ENCODE results near the gene HOXD13.

The HOXD13 gene

DNA sequence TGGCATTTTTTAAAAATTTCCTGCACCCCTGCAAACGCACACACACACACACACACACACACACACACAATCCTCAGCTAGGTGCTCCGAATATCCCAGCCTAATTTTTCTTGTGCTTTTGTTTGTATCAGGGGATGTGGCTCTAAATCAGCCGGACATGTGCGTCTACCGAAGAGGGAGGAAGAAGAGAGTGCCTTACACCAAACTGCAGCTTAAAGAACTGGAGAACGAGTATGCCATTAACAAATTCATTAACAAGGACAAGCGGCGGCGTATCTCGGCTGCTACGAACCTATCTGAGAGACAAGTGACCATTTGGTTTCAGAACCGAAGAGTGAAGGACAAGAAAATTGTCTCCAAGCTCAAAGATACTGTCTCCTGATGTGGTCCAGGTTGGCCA, 1.8 kb downstream of the HOXD13 start:
- DNase-seq (ENCODE audit: low read depth): no peak

DNA sequence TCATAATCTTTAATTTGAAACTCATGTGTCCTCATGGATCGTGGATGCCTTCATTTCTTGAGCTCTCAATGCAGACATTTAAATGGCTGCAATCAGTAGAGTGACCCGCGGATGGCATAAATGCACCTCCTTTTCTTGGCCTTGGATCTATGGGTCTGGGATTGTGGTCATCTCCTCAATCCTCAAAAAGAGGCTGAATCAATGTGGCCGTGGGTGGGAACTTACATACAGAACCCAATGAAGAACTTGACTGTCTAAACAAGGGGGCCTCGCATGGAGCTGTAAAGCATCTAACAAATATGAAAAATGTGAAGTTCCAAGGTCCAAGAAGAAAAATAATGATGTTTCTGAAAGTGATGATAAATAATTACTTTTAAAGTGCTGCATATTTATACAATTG, 2.9 kb downstream of the HOXD13 start:
- no peak for DNase-seq (ENCODE audit: low read depth)

DNA sequence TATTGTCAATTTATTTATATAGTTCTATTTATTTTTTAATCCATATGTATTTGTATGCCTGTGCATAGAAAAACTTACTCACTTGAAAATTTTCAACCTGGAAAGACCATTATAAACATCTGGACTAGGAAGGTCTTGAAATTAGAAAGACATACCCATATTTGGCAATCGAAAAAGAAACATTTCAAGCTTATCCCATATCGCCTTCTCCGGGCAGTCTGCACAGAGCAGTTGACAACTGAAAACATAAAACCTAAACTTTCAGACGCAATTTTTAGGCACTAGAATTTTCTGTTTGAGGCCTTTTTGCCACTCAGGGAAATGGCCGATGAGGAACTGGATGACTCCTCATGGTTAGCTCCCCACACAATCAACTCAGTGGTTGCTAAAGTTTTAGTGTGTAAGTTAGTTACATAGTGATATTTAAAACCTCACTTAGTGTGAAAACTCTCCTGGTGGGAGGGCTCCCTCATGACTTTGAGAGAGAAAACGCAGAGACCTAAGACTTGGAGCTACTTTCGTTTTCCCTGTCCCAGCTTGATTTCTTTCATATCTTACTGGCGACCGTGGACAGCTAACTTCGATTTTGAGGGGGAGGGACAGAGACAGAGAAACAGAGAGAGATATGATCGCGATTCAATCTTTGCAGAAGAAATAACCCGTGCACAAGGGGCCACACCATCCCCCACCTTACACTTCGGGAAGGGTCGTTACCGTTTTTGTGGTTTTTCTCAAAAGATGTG, 3.9 kb downstream of the HOXD13 start:
- no peak for DNase-seq (ENCODE audit: low read depth)

DNA sequence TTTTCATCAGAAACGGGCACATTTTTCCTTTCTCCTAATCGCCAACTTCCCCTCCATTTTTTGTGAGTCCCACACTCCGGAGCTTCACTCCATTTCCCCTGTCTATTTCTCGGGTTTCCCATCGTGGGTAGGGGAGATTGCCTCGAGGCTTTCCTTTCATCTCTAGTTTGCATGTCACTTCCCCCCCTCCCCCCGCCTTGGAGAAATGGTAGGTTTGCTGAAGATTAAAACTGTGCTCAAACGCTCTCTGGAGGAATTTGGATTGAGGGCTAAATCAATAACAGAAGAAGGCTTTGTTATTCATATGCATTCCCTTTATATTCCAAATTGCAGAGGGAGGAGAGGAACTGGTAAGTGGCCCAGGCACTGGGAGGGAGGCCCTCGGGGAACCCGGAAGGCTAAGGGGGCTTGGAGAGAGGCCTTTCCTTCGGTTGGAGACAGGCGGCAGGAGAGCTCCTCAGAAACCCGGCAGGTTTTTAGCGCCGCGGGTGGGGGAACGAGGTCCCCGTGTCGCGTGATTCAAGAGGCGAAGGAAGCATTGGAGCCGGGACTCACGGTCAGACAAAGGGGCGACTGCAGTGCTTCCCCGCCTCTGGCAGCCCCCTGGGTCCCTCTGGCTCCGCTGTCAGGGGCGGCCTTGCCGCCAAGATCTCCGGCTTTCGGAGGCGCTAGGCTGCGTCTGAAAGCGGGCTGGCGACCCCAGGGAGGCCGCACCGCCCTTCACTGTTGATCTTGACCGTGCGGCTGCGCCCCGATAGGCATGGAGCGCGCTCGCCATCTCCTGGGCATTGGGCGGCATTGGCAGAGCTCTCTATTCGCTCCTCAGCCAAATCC, 4.7 kb downstream of the HOXD13 start:
- DNase-seq (ENCODE audit: low read depth): peak; percentile 18

DNA sequence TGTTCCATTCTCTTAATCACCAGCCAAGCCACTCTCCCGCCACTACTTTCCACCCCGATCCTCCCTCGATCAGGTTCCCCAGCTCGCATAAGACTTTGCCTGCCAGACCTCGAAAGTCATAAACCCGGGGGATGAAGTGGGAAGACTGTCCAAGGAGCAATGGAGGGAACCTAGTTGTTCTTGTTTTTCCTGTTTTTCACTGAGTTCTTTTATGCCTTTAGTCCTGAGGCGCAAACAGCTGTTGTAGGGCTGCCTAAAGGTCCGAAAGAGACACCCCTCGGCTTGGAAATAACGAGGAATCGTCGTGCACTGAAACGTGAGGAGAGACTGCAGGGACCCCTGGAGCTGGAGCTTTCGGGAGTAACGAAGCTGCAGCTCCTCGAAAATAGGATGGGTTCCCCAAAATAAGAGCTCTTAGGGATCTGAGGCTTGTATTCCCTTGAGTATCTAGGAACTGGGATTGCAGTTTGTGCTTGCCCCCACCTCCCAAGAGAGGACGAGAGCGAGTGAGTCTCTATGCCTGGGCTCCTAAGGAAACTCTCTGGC, 5.4 kb downstream of the HOXD13 start:
- DNase-seq (ENCODE audit: low read depth): no peak

DNA sequence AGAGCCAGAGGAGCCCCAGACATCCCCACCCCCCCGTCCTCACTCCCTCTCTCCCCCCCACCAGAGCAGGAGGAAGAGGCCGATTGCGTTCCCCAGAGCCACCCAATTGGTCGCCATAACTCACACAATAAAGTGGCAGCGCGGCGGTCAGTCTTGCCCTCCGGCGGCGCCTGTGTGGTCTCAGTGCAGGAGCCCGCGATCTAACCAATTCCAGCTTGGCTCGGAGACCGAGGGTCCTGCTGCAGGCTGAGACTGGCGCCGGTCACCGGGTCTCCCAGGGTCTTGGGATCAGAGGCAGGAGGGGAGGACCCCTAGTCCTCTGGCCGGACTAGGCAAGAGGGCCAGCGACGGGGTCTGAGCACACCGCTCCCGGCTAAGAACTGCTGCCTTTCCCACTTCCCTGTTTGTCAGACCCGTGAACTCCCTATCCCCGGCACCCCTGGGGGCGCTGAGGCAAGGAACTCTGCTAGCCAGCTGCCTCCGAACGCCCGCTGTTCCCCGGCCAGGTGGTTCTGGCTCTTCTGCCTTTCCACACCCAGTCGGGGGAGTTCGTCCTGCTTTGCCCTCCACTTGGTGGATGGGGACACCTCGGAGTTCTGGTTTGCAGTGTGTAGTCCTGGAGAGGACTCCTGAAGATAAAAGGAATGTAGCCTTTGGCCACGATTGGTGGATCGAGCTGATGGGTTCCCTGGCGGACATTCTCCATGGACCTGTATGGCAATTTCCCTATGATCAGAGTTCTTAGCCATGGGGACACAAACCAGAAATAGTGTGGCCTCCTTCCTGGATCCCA, 6.0 kb downstream of the HOXD13 start:
- DNase-seq (ENCODE audit: low read depth): no peak

DNA sequence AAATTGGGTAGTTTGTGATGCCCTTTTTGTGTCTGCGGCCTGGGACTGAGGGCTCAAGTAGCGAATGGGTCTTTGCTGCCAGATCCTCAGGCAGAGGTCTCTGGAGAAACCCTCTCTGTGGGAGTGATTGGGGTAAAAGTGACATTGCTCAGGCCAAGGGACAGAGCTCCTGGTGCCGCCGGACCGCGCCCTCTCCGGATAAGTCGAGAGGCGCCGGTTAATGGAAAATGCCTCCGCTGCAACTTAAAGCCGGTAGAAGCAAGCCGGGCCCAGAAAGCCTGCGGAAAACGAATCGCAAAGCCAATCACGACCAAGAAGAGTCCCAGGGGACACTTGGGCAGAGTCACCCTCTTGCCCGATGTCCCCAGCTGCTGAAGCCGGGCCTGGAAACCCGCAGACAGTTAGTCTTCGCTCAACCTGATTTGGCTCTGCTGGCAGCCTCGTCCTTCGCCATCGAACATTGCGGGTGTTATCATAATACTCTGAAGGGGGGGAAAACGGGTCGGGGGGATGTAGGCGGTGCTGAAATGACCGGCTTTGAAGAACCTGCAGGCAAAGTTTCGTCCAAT, 6.7 kb downstream of the HOXD13 start:
- no peak for DNase-seq (ENCODE audit: low read depth)

DNA sequence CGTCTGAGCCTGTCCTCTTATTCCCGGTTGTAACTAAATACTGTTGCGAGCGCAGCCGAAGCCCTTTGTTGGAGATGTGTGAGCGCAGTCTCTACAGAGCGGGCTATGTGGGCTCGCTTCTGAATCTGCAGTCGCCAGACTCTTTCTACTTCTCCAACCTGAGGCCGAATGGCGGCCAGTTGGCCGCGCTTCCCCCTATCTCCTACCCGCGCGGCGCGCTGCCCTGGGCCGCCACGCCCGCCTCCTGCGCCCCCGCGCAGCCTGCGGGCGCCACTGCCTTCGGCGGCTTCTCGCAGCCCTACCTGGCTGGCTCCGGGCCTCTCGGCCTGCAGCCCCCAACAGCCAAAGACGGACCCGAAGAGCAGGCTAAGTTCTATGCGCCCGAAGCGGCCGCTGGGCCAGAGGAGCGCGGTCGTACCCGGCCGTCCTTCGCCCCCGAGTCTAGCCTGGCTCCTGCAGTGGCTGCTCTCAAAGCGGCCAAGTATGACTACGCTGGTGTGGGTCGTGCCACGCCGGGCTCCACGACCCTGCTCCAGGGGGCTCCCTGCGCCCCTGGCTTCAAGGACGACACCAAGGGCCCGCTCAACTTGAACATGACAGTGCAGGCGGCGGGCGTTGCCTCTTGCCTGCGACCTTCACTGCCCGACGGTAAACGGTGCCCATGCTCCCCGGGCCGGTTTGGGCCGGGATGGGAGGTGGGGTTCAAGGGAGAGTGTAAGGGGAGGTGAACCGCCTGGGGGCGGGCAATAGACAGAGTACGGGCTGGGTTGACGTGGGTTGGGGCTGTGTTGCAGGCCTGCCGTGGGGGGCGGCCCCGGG, 7.4 kb downstream of the HOXD13 start, which contains the start of gene HOXD12:
Gene HOXD12, plus strand, starts transcription at position 68 of the 819 bp plus-strand sequence. Its CDS starts 7 bp downstream, at position 75.
- DNase-seq (ENCODE audit: low read depth): no peak

DNA sequence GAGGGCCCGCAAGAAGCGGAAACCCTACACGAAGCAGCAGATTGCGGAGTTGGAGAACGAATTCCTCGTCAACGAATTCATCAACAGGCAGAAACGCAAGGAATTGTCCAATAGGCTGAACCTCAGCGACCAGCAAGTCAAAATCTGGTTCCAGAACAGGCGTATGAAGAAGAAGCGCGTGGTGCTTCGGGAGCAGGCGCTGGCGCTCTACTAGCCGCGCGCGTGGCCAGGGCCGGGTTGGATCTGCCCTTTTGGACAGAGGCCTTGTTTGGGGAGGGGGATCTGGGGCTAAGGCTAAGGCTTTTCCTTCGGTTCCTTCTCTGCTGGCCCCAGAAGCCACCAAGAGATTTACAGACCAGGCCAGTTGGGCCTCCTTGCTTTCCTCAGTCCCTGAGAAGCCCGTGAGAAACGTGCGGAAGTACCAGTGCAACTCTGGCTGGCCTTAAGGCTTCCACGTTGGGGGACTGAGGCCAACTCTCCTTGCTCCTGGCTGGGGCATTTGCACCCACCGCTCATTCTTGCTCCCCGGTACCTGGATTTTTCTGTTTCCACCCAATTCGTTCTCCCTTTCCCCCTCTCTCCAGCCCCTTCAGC, 8.1 kb downstream of the HOXD13 start:
- DNase-seq (ENCODE audit: low read depth): no peak

DNA sequence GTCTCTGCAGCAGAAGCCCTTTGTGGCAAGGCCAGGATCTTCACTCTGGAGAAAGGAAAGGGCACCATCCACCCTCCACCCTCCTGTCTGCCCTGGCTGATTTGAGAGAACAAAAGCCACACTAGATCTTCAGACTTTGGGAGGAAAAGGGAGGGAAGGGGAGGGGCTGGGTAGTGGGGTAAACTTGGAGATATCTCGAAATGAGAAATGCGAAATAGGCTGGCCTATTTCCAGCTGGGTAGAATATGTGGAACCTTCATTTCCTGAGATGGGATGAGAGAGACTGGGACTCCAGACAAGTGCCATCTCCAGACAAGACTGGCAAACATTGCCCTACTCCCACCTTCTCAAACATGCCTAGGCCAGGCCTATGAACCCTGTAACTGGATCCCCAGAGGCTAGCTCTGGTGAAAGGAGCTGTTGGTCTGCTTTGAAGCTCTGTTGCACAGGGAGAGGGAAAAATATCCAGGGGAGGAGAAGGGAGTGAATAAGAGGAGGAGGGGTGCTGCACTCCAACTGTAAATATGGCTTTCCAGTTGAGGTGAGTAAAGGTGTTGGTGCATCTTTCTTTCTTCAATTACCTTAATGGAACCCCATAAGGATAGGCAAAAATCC, 8.8 kb downstream of the HOXD13 start:
- no peak for DNase-seq (ENCODE audit: low read depth)

DNA sequence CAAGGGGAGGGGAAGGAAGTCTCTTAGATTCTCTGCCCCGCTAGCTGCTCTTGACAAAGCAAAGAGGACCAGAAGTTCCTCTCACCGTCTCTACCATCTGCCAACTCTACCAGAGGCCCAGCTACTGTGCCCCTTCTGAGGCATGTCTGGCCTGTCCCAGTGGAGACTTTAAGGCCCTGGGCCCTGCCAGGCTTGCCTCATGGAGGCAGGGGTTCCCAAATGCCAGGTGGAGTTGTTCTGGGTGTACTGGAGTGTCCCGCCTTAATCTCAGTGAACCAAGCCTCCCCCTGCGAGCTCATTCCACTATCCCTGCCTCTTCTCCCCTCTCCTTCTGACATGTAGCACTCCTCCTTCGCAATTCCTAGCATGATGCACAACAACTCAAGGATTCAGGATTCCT, 9.3 kb downstream of the HOXD13 start:
- DNase-seq (ENCODE audit: low read depth): no peak

DNA sequence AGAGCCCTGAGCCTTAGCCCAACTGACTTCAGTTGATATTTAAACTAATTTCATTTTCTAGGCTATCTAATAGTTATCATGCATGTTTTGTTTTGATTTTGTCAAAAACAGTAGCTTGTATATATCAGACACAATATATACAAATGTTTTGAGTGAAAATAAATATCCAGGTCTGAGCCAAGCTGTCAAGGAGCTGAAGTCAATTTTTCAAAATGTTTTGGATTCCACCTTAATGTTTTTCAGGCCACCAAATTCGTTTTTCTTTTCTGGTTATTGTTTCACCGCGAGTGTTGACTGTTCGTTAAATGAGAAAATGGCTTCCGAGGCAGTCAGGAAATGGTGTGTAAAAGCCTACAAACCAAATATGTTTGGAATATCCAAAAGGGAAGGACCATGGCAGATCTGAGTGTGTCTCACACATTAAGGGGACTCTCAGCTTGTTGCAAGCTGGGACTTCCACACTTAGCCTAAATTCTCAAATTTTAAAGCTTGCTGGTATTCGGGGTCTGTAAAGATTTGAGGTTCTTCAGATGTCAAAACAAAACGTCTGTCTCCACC, 9.9 kb downstream of the HOXD13 start:
- no peak for DNase-seq (ENCODE audit: low read depth)

DNA sequence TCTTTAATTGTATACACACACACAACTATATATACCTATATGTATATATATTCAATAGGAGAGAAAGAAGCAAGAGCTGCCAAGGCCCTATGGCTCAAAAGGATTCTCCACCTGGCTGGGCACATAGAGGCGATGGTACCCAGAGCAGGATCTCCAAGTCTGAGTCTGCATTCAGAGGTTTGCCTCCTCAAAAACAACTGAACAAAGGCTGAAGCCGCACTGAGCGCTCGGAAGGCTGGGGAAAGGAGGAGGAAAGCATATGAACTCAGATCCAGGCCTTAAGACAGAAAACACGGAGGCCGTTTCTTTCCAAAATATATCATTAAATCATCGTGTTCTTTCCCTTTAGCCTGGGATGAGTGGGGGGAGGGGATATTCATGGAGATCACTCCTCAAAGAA, 10.7 kb downstream of the HOXD13 start:
- no peak for DNase-seq (ENCODE audit: low read depth)

DNA sequence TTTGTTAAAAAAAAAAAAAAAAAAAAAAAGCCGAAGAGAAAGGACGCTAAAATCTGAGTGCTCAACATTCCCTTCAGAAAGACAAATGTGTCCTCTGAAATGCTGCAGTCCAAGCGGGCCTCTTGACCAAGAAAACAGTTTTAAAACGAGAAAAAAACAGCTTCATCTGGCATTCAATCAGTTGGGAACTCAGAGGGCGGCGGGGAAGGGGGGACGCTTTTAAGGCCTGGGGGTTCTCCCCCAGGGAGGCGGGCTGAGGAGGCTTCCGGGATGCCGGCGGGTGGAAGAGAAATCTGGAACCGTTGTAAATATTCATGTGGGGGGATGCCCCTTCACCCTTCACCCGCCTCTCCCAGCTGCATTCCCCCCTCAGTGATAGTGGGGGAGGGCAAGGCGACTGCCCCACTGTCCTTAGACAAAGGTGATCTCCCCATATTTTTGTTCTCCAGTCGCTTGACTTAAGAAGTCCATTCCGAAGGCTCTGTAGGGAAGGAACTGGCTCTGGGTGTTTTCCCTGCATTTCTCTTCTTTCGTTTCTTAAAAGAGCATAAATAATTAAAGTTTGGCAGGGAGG, 11.3 kb downstream of the HOXD13 start:
- no peak for DNase-seq (ENCODE audit: low read depth)

DNA sequence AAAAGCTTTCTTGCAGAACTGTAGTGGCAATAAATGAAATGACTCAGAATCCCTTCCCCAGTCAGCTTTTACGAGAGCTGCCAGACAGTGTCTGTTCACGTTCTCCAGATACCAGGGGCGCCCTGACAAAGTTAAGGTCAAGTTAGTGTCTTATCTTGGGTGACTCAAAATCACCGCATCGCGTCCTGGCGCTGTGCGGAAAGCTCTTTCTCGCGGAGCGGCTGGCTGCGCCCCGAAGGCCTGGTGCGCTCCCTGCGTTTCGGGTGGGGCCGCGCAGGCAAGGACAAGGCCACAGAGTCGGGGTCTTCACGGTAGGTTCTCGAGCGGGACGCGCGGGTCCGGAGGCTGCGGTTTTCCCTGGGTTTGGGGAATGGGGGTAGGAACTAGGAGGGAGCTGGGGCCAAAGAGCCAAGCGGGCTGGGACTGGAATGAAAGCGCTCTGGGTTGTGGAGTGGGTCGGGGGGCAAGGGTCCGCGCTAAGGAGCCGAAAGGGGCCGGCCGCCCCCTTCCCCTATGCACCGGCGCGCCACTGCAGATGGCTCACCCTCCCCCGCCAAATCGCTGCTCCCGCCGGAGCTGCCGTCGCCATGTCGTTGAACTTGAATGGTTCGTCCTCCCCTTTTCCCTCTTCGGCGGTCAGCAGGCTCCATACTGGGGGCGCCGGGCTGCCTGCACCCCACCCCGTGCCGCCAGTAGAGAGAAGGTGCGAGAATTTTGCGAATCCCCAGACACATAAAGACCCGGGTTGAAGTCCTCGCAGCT, 12.0 kb downstream of the HOXD13 start:
- DNase-seq (ENCODE audit: low read depth): no peak

DNA sequence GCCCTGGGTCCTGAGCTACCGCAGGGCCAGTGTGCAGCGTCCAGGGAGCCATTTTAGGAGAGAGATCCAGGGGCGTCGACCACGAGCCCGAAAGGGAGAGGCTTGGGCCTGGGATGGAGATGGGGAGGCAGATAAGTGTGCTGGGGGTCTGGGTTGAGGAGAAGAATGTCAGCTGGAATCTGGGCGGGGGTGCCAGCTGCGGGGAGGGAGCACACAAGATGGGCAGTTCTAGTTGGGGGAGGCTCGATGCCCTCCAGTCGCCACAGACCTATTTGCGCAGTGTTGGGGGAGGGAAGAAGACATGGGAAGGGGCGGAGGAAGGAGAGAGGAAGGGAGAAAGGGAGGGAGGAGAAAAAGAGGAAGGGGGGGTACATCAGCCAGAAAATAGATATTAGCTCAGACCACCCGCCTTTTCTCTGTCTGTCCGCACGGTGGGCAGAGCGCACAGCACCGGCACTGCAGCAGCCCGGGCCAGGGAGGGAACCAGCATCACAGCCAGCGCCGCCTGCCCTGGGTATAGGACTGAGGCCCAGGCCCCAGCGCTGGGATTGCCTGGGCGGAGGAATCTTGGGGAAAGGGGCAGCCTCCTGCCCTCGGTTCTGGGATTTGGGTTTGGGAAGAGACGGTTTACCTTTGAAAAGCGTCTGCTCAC, 12.7 kb downstream of the HOXD13 start:
- DNase-seq (ENCODE audit: low read depth): no peak

DNA sequence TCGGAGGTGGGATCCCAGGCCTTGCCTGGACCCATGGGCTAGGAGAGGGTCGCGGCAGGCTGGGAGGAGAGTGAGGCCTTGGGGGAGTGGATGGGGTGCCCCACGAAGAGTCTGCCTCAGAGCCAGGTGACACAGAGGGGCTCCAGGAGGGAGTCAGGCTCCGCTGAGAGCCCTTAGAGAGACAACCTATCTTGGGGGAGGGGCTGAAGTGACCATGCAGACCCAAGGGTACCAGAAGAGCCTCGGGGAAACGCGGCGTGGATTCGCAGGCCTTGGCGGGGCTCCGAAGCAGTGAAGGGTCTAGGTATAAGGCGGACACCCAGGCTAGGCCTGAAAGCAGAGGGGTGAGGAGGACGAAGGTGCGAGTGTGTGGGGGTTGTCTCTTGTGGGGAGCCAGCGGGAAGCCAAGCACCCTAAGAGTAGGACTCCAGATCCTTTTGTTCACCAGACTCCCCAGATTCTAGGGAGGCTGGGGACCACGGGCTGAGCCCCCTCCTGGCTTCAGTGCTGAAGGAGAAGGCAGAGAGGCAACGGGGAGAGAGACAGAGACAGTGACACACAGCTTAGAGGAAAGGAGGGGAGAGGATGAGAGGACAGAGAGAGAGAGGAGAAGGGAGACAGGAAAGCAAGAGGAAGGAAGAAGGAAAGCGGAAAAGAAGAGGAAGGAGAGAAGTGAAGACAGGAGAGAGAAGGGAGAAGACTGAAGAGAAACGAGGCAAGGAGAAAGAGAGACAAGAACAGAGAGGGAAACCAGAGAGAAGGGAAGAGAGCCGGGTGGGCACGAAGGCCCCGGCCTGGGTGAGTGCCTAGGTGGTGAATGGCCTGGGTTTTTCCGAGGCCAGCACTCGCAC, 13.4 kb downstream of the HOXD13 start:
- DNase-seq (ENCODE audit: low read depth): no peak

All from T-helper 22 cell (primary cell).